Midbrain (tissue), 1 donor: ENCODE data around the gene SPEN.
"Not testable (repeated sequence)": the region's sequence is repeated elsewhere in the genome, so short reads cannot be mapped to it uniquely, and the experiment has no call there.

Source experiments
- DNase-seq: peaks from one replicate; lab custom pipeline; 2025; lab: John Stamatoyannopoulos, UW

Gene SPEN

DNA sequence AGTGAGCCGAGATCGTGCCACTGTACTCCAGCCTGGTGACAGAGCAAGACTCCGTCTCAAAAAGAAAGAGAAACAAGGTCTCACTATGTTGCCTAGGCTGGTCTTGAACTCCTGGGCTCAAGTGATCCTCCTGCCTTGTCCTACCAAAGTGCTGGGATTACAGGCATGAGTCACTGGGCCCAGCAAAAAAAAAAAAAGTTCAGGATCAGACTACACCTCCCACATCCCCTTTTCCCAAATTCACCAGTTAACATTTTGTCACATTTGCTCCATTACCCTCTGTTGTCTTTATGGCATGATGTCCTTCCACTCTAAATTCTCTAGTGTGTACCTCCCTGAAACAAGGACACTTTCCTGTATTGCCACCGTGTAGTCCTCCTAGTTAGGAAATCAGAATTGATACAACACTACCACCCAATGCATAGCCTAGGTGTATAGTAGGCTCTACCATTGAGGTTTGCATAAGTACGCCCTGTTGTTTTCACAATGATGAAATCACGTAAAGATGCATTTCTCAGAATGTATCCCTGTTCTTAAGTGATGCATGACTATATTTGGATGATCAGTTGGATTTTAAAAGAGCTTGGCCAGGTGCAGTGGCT lies 10.7 kb downstream of the SPEN start:
- no peak for DNase-seq

DNA sequence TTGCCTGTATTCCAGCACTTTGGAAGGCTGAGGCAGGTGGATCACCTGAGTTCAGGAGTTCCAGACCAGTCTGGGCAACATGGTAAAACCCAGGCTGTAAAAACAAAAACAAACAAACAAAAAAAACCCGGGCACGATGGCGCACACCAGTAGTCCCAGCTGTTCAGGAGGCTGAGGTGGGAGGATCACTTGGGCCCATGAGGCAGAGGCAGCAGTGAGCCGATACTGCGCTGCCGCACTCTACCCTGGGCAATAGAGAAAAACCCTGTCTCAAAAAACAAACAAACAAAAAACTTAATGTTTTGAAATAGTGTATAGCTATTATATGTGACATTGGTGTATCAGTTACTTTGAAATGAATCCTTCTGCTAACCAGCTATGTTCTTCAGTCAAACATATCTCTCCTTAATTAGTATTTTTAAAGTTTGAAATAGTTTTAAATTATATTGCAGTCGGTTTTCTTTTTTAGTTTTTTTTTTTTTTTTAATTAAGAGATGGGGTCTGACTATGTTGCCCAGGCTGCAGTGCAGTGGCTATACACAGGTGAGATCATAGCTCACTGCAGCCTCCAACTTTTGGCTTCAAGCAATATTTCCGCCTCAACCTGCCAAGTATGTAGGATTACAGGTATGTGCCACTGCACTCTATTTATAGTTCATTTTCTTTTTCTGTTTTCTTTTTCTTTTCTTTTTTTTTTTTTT lies 11.3 kb downstream of the SPEN start:
- no peak for DNase-seq

DNA sequence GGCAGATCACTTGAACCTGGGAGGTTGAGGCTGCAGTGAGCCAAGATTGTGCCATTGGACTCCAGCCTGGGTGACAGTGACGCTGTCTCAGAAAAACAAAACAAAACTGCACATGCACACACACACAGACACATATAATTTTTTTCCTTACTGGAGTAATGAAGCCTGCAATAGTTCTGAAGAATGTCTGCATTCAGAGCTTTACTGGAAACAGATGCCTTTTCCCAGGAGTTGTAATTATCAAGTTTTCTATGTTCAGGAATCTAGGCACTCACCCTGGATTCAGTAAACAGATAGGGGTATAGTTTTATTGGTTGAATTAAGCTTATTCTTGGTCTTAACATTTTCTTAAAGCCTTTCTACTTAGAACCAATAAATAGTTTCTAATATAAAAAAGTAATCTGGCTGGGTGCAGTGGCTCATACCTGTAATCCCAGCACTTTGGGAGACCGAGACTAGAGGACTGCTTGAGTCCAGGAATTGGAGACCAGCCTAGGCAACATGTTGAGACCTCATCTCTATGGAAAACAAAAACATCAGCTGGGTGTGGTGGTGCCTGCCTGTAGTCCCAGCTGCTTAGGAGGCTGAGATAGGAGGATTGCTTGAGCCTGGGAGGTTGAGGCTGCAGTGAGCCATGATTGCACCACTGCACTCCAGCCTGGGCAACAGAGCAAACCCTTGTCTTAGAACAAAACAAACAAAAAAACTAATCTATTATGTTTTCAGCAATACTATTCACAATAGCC lies 15.8 kb downstream of the SPEN start:
- DNase-seq = no peak

DNA sequence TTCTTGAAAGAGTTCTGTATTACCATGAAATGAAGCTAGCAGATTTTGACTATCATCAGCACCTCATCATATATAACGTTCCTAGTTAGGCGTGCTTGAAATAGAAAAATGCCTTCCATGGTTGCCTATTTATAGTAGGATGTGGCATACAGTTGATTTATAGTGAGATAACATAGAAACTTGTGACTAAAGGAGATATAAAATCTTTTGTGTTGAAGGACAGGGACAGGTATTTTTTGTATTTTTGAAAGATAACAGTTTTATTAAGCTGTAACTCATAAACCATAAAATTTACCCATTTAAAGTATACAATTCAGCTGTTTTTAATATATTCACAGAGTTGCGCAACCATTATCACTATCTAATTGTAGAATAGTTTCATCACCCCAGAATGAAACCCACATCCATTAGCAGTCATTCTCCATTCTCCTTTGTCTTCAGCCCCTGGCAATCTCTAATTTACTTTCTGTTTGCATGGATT lies 19.3 kb downstream of the SPEN start:
- no peak for DNase-seq

DNA sequence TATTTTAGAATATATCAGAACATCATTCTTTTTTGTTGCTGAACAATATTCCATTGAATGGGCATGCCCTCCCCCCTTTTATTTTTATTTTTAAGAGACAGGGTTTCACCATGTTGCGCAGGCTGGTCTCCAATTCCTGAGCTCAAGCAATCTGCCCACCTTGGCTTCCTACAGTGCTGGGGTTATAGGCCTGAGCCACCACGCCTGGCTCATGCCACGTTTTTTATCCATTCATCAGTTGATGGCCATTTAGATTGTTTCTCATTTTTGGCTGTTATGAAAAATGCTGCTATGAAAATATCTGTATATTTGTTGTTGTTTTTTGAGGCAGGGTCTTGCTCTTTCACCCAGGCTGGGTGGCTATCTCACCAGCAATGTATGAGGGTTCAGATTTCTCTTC lies 19.8 kb downstream of the SPEN start:
- DNase-seq = no peak

DNA sequence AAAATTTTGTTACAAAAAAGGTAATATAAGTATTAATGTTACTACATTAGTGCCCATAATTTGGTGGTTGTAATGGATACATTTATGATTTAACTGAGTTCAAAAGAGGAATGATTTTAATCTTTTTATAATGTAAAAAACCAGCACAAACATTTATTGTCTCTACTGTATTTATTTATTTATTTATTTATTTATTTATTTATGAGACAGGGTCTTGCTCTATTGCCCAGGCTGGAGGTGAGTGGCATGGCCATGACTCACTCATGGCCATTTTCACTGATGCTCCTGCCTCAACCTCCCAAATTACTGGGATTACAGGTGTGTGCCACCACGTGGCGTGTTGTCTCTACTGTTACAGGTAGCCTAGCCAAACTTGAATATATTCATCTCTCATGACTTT lies 21.9 kb downstream of the SPEN start:
- no peak for DNase-seq

DNA sequence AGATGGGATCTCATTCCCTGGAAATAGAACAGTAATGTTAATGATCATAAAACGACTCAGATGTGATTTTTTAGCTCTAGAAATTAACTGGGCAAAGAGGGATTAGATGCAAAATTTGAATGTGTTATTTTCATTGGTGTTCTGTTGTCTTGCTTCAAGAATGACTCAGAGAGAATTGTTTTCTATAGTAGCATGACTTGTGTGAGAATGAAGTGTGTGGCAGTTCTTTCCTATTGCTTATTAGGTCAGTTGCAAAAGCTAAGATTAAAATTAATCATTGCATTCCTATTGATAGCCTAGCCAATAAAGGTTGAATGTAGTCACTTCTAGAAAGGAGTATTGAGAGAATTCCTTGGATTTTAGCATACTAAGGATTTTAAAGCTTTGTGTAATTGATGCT lies 22.9 kb downstream of the SPEN start:
- DNase-seq = no peak

DNA sequence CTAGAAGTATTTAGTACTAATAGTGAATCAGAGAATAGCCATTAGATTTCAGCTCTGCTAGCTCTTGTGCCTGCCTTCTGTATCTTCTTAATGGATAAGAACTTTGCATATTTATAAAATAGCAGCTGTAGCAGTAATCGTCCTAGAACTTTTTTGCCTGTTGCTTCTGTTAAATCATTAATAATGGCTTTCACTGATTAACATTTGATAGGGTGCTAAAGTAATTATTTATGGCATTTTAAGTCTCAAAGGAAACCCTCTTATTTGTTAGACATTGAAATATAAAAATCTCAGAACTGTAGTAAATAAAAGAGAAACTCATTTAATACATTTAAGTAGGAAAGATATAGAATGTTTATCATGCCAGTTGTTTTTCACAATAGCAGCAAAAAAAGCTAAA lies 27.0 kb downstream of the SPEN start:
- DNase-seq = no peak

DNA sequence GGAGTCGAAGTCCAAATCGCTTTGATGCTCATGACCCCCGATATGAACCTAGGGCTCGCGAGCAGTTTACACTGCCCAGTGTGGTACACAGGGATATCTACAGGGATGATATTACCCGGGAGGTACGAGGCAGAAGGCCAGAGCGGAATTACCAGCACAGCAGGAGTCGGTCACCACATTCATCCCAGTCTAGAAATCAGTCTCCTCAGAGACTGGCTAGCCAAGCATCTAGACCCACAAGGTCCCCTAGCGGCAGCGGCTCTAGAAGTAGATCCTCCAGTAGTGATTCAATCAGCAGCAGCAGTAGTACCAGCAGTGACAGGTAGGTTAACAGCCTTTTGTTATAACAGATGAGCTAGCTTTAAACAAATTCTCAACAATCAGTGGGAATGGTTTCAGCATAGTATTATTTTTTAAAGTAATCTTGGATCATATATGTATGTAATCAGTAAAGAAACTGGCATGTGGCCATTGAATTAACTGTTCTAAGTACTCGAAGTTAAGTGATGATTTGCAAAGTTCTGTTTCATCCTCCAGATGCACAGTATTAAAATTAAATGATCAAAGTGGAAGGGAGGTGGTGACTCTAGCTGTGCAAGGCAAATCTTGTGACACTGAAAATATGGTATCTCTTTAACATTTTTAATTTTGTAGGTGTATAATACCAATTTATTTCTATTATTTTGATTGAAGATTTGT lies 29.0 kb downstream of the SPEN start:
- DNase-seq = no peak

DNA sequence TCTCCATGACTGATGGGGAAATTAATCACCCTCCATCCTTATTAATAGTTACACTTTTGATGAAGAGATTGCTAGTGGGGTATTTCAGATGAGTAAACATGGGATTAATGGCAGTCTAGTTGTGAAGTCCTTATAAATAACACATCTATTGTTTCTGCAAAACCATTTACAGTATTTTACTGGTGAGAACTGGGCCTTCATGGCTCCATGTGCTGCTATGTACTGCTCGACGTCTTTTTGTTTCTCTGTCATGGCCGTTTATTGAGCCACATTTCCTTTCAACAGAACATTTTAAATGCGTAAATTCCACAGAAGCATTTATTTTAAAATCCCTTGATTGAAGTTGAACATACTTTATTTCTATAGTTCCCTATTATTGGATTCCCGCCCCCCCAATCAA lies 34.5 kb downstream of the SPEN start:
- DNase-seq = no peak

DNA sequence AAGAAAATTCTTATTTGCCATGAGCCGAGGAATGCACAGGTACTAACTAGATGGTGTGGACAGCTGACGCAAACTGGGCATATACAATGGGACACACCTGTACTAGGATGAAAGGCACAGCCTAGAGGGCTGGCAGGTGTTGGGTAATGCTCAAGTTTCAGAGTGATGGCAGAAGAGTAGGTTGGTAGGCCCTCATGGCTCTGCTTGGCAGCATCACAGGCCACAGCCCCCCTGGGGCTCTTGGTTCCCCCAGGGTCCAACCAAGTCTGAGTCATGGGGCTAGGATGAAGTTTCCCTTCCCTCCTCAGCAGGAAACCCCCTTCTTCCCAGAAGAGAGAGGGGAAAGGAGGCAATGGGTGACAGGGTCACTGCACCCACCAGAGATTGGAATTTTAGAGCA lies 35.2 kb downstream of the SPEN start:
- no peak for DNase-seq

DNA sequence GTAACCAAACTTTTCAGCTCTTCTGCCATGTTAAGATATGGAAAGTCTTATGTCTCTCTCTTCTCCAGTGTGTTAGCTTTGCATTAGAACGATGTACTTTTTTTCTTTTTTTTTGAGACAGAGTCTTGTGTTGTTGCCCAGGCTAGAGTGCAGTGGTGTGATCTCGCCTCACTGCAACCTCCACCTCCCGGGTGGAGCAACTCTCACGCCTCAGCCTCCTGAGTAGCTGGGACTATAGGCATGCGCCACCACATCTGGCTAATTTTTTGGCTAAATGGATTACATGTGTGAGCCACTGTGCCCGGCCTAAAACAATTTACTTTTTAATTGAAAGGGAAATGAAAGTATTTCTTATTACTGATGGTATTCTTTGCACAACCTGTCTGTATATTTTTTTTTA lies 35.8 kb downstream of the SPEN start:
- no peak for DNase-seq

DNA sequence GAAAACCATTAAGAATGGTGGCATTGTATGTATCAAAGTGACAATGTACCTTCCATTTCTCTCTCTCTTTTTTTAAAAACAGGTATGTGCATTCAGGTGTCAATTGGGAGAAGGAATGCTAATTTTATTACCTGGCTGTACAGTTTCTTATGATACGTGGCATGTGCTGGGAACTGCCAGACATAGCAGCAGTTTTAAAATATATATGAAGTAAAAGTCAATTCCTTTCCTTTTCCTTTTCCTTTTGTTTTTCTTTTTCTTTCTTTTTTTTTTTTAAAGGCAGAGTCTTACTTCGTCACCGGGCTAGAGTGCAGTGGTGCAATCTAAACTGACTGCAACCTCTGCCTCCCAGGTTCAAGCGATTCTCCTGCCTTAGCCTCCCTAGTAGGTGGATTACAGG lies 37.0 kb downstream of the SPEN start:
- DNase-seq = no peak

DNA sequence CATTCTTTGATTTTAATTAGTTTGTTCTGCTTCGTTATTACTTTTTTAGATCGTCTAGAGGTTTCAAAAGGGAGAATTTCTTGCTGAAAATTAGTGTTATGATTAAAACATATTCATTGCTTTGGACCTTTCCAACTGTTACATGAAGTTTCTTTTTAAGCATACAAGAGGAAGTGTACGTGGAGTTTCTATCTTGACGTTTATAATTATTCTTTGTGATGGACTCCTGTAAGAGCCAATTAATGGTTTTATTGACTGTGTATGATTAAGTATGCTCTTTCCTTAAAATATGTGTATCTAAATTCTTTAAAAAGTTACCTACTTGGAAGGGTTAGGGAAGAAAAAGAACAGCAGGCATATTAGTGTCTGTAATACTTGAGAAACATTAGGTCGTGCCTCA lies 37.8 kb downstream of the SPEN start:
- no peak for DNase-seq

DNA sequence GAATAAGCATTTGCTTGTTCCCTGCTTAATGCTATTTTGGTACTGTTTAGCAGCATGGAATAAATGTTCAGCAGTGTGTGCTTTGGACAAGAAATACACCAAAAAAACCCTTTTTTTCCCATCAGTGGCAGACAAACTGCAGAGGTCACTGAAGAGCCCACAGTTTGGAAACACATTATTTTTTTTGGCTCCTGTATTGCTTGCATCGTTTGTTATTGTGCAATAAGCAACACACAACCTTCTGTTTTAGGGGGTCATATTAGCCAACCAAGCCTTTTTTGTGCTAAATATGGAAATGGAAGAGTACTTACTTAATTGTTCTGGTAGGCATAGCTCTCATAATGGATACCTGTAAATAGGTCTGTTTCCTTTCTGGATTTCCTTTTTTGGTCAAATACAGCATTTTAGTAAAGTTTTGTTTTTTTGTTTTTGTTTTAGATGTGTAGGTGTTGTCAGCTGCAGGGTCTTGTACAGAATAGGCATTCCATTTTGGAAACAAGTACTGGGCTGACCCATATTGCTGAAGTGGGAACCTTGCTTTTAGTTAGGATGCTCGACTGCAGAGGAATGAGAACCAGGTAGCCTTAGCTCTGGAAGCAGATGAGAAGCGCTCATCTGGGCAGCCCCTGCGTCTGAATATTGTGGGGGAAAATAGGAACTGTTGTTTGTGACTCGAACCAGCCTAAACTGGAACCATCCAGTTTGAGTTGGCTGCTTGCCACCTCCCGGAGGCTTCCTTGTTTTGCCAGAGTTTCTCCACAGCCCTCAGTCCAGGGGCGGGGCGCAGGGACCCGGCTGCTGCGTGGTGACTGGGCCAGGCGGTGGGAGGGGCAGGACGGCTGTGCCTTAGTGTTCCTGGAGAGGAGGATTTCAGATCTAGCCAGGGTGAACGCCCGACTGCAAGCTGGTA lies 38.4 kb downstream of the SPEN start:
- DNase-seq = peak; percentile 97

DNA sequence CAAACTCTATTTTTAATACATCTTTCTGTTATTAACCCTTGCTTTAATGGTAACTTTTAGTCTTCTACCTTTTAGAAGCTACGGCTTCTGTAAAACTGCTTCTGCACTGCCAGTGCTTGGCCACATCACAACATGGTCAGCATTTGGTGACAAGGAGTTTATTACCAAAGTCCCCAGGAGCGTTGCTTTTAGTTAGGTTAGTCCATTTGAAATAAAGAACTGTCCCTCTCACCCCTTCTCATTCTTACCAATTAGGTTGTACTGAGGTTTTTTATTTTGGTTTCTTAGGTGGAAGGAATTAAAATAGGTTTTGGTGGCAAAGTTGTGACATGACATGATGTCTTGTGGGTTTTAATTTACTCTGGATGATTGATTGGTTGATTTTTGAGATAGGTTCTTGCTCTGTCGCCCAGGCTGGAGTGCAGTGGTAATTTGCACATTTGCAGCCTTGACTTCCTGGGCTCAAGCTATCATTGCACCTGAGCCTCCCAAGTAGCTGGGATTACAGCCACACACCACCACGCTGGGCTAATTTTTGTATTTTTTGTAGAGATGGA lies 39.2 kb downstream of the SPEN start:
- no peak for DNase-seq

DNA sequence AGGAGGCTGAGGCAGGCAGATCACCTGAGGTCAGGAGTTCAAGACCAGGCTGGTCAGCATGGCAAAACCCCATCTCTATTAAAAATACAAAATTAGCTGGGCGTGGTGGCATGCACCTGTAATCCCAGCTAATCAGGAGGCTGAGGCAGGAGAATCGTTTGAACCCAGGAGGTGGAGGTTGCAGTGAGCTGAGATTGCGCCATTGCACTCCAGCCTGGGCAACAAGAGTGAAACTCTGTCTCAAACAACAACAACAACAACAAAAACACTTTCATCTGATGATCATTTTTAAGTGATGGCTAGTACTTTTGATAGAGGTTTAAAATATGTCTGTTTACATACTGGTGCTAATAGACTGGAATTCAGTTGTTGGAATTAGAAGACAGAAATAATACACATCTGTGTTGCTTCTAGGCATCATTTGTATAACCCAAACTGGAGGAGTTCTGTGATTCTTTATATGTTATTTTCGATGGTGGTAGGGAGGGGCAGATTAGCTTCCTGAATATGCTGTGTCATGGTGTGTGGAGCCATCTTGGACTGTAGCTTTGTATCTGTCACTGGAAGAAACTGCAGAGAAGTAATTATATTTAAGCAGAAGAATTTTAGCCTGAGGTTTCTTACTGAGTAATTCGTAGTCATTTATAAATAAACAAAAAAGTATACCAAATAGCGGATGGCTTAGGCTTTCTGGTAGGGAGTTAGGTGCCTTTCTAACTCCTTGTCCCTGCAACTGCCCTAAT lies 45.5 kb downstream of the SPEN start:
- not testable (repeated sequence) for DNase-seq

DNA sequence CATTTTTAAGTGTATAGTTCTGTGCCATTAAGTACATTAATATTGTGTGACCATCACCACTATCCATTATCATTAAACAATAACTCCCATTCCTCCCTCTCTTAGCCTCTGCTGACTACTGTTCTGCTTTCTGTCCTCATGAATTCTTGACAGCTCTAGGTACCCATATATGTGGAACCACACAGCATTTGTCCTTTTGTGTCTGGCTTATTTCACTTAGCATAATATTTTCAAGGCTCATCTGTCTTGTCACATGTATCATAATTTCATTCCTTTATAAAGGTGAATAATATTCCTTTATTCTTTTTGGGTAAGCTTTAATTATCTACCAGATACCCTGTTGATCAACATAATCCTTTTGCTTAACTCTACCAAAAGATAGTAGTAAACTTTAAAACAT lies 47.7 kb downstream of the SPEN start:
- no peak for DNase-seq

DNA sequence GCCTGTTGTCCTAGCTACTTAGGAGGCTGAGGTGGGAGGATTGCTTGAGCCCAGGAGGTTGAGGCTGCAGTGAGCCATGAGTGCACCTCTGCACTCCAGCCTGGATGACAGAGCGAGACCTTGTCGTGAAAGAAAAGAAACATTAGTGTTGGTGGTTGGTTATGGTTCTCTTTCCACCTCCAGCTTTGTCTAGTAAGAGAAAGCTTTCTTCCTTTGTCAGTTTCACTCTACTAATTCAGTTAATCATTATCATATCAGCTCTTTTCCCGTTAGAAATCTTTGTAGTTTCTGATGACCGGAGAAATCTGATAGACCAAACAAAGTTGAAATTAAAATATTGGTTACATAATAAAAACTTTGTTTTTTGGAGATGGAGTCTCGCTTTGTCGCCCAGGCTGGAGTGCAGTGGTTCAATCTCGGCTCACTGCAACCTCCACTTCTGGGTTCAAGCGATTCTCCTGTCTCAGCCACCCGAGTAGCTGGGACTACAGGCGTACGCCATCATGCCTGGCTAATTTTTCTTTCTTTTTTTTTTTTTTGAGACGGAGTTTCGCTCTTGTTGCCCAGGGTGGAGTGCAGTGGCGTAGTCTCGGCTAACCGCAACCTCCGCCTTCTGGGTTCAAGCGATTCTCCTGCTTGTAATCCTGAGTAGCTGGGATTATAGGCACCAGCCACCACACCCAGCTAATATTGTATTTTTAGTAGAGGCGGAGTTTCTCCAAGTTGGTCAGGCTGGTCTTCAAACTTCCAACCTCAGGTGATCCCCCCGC lies 49.5 kb downstream of the SPEN start:
- not testable (repeated sequence) for DNase-seq

DNA sequence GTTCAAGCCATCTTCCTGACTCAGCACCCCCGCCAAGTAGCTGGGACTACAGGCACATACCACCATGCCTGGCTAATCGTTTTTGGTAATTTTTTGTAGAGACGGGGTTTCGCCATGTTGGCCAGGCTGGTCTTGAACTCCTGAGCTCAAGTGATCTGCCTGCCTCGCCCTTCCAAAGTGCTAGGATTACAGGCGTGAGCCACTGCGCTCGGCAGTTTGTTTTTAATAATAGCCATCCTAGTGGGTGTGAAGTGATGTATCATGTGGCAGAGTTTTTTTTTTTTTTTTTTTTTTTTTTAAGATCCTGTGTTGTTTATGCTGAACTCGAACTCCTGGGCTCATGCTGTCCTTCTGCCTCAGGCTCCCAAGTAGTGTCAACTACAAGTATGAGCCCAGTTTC lies 51.8 kb downstream of the SPEN start:
- DNase-seq = no peak
